IMR-90 (cell line): Measurements from ENCODE around the gene IRF2. TPM values are rescaled to one million over a fixed set of nuclear protein-coding genes. Genes with fewer than 3 reads are reported as not detected.

Experiments
- ATAC-seq: fragments of 200-7000 bp; cut with Tn5 transposase; 2 replicates; pipeline ENCODE4 v1.9.1; 2020; ENCODE audit warnings: low read depth, mild to moderate bottlenecking, moderate library complexity
- BruUV-seq: library from RNA; stranded (reverse); fragments of 400-500 nt; replicated peaks from 2 replicates; lab custom pipeline; 2021; lab: Mats Ljungman, UMichigan
- CTCF ChIA-PET: fragments of 300-600 bp; formaldehyde crosslinking; extraction: SDS; loops from one replicate; lab custom pipeline; 2021; ENCODE audit warnings: antibody characterized with exemption; lab: Yijun Ruan, JAX
- POLR2A ChIA-PET: fragments of 300-600 bp; sonication (Branson Sonifier 250); formaldehyde crosslinking; loops from one replicate; lab custom pipeline; 2022; ENCODE audit warnings: antibody characterized with exemption; ENCODE audit not compliant: unreplicated experiment; lab: Charles Lee
- DNase-seq: peaks from one replicate; pipeline ENCODE4 v3.0.0; 2013
- H2AFZ ChIP-seq: replicated peaks from 2 replicates; pipeline ENCODE3; 2013; ENCODE audit warnings: low read length, mild to moderate bottlenecking; ENCODE audit not compliant: poor library complexity
- H2AK5ac ChIP-seq: 2 replicates; pipeline ENCODE4 v1.6.1; 2013; ENCODE audit warnings: low read depth, low read length, inconsistent platforms
- H2AK9ac ChIP-seq: replicated peaks from 2 replicates; pipeline ENCODE3; 2013; ENCODE audit warnings: mild to moderate bottlenecking, low read depth, low read length, moderate library complexity; ENCODE audit not compliant: poor library complexity
- H2BK120ac ChIP-seq: 2 replicates; pipeline ENCODE4 v1.6.1; 2013; ENCODE audit warnings: low read depth, low read length, inconsistent platforms
- H2BK15ac ChIP-seq: 3 replicates; pipeline ENCODE4 v1.6.1; 2013; ENCODE audit warnings: low read depth, low read length, inconsistent platforms
- H2BK20ac ChIP-seq: 2 replicates; pipeline ENCODE4 v1.6.1; 2013; ENCODE audit warnings: low read depth, mild to moderate bottlenecking, inconsistent platforms, low read length, moderate library complexity
- H2BK5ac ChIP-seq: 2 replicates; pipeline ENCODE4 v1.6.1; 2013; ENCODE audit warnings: mild to moderate bottlenecking, low read depth, low read length, inconsistent platforms; ENCODE audit not compliant: poor library complexity, severe bottlenecking
- H3K14ac ChIP-seq: replicated peaks from 2 replicates; pipeline ENCODE4 v1.6.1; 2013; ENCODE audit warnings: low read depth, low read length, inconsistent platforms
- H3K18ac ChIP-seq: 2 replicates; pipeline ENCODE4 v1.6.1; 2013; ENCODE audit warnings: low read depth, low read length, control low read depth
- H3K23ac ChIP-seq: 2 replicates; pipeline ENCODE4 v1.6.1; 2013; ENCODE audit warnings: low read depth, low read length, inconsistent platforms
- H3K27ac ChIP-seq: 2 replicates; pipeline ENCODE4 v1.5.1; 2013; ENCODE audit warnings: mild to moderate bottlenecking, control low read depth, low read length; ENCODE audit not compliant: insufficient read depth
- H3K27me3 ChIP-seq: 2 replicates; pipeline ENCODE4 v1.6.1; 2013; ENCODE audit warnings: low read length; ENCODE audit not compliant: control insufficient read depth, insufficient read depth
- H3K36me3 ChIP-seq: 2 replicates; pipeline ENCODE4 v1.6.1; 2013; ENCODE audit warnings: low read length, mixed read lengths; ENCODE audit not compliant: control insufficient read depth, insufficient read depth
- H3K4ac ChIP-seq: 2 replicates; pipeline ENCODE4 v1.6.1; 2013; ENCODE audit warnings: low read depth, low read length, inconsistent platforms
- H3K4me1 ChIP-seq: 2 replicates; pipeline ENCODE4 v1.6.1; 2013; ENCODE audit warnings: low read length, mixed read lengths; ENCODE audit not compliant: control insufficient read depth, insufficient read depth
- H3K4me2 ChIP-seq: 2 replicates; pipeline ENCODE4 v1.6.1; 2013; ENCODE audit warnings: low read depth, mild to moderate bottlenecking, control low read depth, low read length, moderate library complexity
- H3K4me3 ChIP-seq: 2 replicates; pipeline ENCODE4 v1.5.1; 2013; ENCODE audit warnings: low read depth, mild to moderate bottlenecking, control low read depth, low read length, moderate library complexity; ENCODE audit not compliant: insufficient read depth
- H3K56ac ChIP-seq: 2 replicates; pipeline ENCODE4 v1.6.1; 2013; ENCODE audit warnings: low read length, inconsistent platforms; ENCODE audit not compliant: insufficient read depth; ENCODE audit errors: extremely low read depth
- H3K79me1 ChIP-seq, 2 experiments: 2 replicates each; pipeline ENCODE4 v1.6.1; 2013; ENCODE audit warnings: low read length in 2 of 2, inconsistent platforms in 1 of 2, low read depth in 1 of 2
- H3K9ac ChIP-seq: 2 replicates; pipeline ENCODE4 v1.6.1; 2013; ENCODE audit warnings: low read depth, low read length, control low read depth
- H3K9me1 ChIP-seq: 2 replicates; pipeline ENCODE4 v1.6.1; 2013; ENCODE audit warnings: low read length, inconsistent platforms; ENCODE audit not compliant: insufficient read depth
- H3K9me3 ChIP-seq: 2 replicates; pipeline ENCODE4 v1.6.1; 2013; ENCODE audit warnings: low read length; ENCODE audit not compliant: control insufficient read depth, insufficient read depth
- H4K20me1 ChIP-seq: 2 replicates; pipeline ENCODE4 v1.6.1; 2013; ENCODE audit warnings: low read length, inconsistent platforms; ENCODE audit not compliant: insufficient read depth
- H4K5ac ChIP-seq: 2 replicates; pipeline ENCODE4 v1.6.1; 2013; ENCODE audit warnings: mild to moderate bottlenecking, low read depth, low read length, control low read depth
- H4K8ac ChIP-seq, 2 experiments: 2 replicates each; pipeline ENCODE4 v1.6.1; 2013; ENCODE audit warnings: low read depth in 2 of 2, low read length in 2 of 2, control low read depth in 1 of 2, inconsistent platforms in 1 of 2
- H4K91ac ChIP-seq: 2 replicates; pipeline ENCODE4 v1.6.1; 2013; ENCODE audit warnings: low read depth, low read length, inconsistent platforms; ENCODE audit not compliant: insufficient read depth
- FOS ChIP-seq: fragments of 150-350 bp; IDR thresholded peaks from 2 replicates; pipeline ENCODE4 v1.6.1; 2016; ENCODE audit warnings: low read depth, low read length
- SMC3 ChIP-seq: fragments of 150-350 bp; IDR thresholded peaks from 2 replicates; pipeline ENCODE4 v1.6.1; 2016; ENCODE audit warnings: low read depth, mild to moderate bottlenecking, antibody characterized with exemption, low read length, moderate library complexity
- WGBS, 2 experiments: methylation state at CpG; one replicate each; pipeline versions ENCODE4 v1.1.5 to v1.1.7; 2013; ENCODE audit warnings: missing lambda C conversion rate in 2 of 2; ENCODE audit not compliant: insufficient read length in 1 of 2; ENCODE audit errors: extremely low coverage in 2 of 2; 5-methylcytosine and 5-hydroxymethylcytosine counted together
- dilution Hi-C: fragments of 300-500 bp; cut with HindIII; formaldehyde crosslinking; loops from one replicate; pipeline ENCODE4 v1.14.3; 2018; ENCODE audit warnings: low sequenced_read_pairs; ENCODE audit not compliant: unreplicated experiment
- in situ Hi-C: fragments of 300-500 bp; cut with MboI; formaldehyde crosslinking; loops from 3 replicates; pipeline ENCODE4 v1.14.3; 2019; ENCODE audit warnings: low sequenced_read_pairs, inconsistent platforms, mixed read lengths
- intact Hi-C: fragments of 100-400 bp; cut with micrococcal nuclease; formaldehyde crosslinking; loops from 2 replicates; pipeline ENCODE4 v1.10.0; 2022
- polyA plus RNA-seq, 3 experiments: library from polyadenylated mRNA; depleted of rRNA; stranded (reverse); fragments of >200 nt; gene quantifications; 2 replicates each; pipeline ENCODE4 v1.2.3, GENCODE V29; 2012; ENCODE audit warnings: low replicate concordance in 1 of 3
- total RNA-seq: library from RNA; depleted of rRNA; stranded (reverse); fragments of >200 nt; gene quantifications from 2 replicates; pipeline ENCODE4 v1.2.3, GENCODE V29; 2012
- TF ChIP-seq, protein P1 (sequence below): fragments of 150-350 bp; IDR thresholded peaks from 2 replicates; pipeline ENCODE4 v1.6.1; 2017; ENCODE audit warnings: mild to moderate bottlenecking, antibody characterized with exemption, low read length, low read depth

The IRF2 gene
- total and polyA plus RNA-seq, 2 of the 4 experiments (the other 2 are of a cell fraction) = 16.5 to 21.9 TPM

DNA sequence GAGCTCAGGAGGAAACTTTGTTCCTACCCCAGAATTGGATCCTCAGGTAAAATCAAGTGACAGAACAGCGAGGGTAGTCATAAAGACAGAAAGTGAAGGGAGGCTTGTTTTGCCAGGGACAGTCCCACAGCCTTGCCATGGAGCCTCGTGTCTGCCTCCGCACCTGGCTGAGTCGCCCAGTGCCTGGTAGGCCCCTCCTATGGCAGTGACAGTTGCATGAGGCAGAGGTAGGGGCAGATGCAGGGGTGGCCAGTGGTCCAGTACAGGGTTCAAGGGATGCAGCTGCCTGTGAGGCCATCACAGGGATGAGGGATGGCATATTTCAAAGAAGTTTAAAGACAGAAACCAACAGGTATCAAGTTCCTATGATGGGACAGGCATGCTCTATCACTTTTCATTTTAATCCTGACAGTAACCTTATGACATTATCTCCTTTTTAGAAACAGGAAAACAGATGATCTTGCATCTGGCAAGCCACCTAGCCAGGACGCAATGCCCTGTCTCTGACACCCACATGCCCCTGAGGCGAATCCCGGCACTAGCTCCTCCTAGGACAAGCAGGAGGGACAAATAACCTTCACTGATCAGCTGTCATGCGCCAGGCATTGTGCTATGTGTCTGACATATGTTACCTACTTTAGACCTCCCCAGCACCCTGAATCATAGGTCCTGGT, 129.3 kb downstream of the IRF2 start:
- no peaks in the 10 kb centered on the region for H3K36me3 ChIP-seq
- dilution Hi-C loops (no loop called here), in situ Hi-C loops (no loop called here), intact Hi-C loops (no loop called here)
- H2BK120ac ChIP-seq = no peak overlapping the region
- H3K14ac ChIP-seq = peak overlapping the region; percentile 69
- no peak overlapping the region for H3K9ac ChIP-seq
- CTCF ChIA-PET = no interaction called here
- H2BK5ac ChIP-seq = no peak overlapping the region
- H3K23ac ChIP-seq = no peak overlapping the region
- H3K9me1 ChIP-seq = peaks cover 3% of the 10 kb centered on the region; the same call in 1 of the 2 replicates
- ATAC-seq (no peak), DNase-seq (no peak)
- peak overlapping the region; percentile 40 to 42; a peak in 2 of 4 replicates for H4K8ac ChIP-seq
- peak overlapping the region; percentile 4; the same call in 1 of the 2 replicates for H4K91ac ChIP-seq
- H4K5ac ChIP-seq = peak overlapping the region; percentile 49
- no CpG with 5 or more reads among the region's 8 CpGs for WGBS, 2 experiments
- H3K4me2 ChIP-seq = peak overlapping the region; percentile 20; the same call in 1 of the 2 replicates
- H3K56ac ChIP-seq = no peak overlapping the region
- no peaks in the 10 kb centered on the region for H3K9me3 ChIP-seq
- peaks cover 26% of the 10 kb centered on the region for H3K4me1 ChIP-seq
- H2AFZ ChIP-seq = peak overlapping the region; percentile 4
- no peak overlapping the region for H3K4me3 ChIP-seq
- H3K79me1 ChIP-seq = no peaks in the 10 kb centered on the region
- no peaks in the 10 kb centered on the region for H4K20me1 ChIP-seq
- H2BK15ac ChIP-seq = peak overlapping the region; percentile 42; the same call in 1 of the 3 replicates
- BruUV-seq = no TSS peak
- H2AK5ac ChIP-seq = peak overlapping the region; percentile 67
- no peak overlapping the region for H3K27ac ChIP-seq
- H3K18ac ChIP-seq = peak overlapping the region; percentile 46
- POLR2A ChIA-PET = no interaction called here
- no peaks in the 10 kb centered on the region for H3K27me3 ChIP-seq
- H3K4ac ChIP-seq = peak overlapping the region; percentile 39; the same call in 1 of the 2 replicates
- TF ChIP-seq SMC3 = no peak
- TF ChIP-seq FOS = no peak
- TF ChIP-seq, protein P1, sequence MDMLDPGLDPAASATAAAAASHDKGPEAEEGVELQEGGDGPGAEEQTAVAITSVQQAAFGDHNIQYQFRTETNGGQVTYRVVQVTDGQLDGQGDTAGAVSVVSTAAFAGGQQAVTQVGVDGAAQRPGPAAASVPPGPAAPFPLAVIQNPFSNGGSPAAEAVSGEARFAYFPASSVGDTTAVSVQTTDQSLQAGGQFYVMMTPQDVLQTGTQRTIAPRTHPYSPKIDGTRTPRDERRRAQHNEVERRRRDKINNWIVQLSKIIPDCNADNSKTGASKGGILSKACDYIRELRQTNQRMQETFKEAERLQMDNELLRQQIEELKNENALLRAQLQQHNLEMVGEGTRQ = no peak
- peak overlapping the region; percentile 32; the same call in 1 of the 2 replicates for H2BK20ac ChIP-seq
- no peak overlapping the region for H2AK9ac ChIP-seq
